ENCODE measurements around the gene DSC3.
A peak's percentile ranks its signal among the peaks of the same experiment; 100 is the strongest.
"Not testable (repeated sequence)": the region's sequence is repeated elsewhere in the genome, so short reads cannot be mapped to it uniquely, and the experiment has no call there.

DSC3 gene

DNA sequence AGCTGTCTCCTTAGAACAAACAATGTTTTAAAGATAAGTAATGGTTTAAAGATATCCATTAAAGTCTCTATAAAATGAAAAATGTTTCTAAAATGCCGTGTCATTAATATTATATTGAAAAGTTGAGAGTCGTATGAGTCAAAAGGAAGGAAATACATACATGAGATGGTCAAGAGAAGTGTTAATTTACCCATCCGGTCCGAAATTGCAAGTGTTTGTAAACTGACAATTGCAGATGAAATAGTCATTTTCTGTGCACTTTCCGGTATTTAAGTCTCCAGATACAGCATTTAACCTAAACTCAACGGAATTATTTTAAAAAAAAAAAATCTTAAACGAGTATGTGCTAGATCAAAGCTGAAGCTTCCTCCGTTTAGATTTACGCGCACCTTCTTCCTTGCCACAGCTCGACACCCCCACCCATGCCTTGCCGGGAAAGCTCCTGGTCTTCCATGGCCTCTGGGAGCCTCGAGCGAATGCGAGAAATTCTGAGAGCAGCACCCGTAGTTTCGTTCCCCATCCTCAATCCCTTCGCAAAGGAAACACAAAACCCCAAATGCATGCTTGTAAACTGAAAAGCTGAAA is 1.8 kb downstream of the DSC3 start:
- no peak for DNase-seq

DNA sequence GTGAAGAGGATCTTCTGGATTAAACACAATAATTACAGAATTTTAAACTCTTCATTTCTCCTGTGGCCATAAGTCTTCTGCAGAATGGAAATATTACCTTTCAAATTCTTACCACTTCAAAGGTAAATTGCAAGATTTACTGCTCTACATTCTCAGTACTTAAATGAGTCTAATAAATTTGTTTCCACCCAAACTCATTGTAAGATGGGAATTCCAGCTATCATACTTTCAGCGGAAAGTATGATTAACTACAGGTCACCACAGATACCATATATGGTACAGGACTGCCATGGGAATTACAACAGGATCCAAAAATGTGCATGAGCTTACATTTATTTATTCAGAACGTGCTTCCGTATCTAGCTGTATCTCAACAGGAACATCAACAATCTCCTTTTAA is 3.1 kb downstream of the DSC3 start:
- no peak for DNase-seq

DNA sequence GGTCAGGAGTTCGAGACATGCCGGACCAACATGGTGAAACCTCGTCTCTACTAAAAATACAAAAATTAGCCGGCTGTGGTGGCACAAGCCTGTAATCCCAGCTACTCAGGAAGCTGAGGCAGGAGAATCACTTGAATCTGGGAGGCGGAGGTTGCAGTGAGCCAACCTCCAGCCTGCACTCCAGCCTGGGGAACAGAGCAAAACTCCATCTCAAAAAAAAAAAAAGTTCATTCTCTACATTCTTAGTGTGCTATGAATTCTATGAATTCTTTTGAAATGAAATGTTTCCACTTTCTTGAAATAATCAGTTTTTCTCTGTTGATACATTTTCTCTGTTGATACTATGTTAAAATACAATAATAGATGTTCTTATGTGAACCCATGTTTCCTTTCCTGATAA is 4.9 kb downstream of the DSC3 start:
- DNase-seq: not testable (repeated sequence)

DNA sequence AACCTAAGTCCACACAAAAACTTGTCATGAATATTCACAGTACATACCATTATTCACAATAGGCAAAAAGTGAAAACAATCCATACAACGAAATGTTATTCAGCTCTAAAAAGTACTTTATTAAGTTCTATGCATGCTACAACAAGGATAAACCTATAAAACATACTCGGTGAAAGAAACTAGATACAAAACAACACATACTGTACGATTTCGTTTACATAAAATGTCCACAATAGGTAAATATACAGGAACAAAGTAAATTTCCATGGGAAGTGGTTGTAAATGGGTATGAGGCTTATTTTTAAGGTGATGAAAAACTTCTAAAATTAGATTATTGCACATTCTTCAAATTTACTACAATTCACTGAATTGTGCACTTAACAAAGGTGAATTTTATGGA is 8.0 kb downstream of the DSC3 start:
- DNase-seq: no peak

DNA sequence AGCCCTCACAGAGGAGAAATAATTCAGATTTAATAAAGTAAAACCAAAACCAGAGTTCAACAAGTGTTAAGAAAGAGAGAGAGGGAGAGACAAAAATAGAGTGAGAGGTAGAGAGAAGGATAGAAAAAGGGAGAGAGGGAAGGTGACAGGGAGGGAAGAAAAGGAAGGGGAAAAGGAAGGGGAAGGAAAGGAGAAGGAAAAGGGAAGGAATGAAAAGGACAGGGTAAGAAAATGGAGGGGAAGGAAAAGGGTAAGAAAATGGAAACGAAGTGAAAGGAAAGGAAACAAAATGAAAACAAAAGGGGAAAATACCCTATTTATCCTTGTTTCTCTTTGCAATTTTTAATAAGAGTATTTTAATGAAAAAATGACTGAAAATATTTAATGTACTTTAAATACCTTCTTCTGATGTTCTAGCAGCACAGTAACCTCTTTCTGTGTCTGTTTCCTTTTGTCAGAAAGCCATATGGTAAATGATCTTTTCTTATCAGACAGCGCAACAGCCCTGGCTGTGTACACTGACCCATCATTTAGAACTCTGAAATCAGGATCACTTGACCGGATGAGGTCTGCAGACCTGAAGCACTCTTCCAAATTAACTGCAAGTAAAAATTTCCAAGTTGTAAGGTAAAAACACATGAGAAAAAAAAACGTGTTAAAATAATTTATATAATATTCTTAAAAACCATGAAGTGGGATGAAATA is 11.8 kb downstream of the DSC3 start:
- no peak for DNase-seq

DNA sequence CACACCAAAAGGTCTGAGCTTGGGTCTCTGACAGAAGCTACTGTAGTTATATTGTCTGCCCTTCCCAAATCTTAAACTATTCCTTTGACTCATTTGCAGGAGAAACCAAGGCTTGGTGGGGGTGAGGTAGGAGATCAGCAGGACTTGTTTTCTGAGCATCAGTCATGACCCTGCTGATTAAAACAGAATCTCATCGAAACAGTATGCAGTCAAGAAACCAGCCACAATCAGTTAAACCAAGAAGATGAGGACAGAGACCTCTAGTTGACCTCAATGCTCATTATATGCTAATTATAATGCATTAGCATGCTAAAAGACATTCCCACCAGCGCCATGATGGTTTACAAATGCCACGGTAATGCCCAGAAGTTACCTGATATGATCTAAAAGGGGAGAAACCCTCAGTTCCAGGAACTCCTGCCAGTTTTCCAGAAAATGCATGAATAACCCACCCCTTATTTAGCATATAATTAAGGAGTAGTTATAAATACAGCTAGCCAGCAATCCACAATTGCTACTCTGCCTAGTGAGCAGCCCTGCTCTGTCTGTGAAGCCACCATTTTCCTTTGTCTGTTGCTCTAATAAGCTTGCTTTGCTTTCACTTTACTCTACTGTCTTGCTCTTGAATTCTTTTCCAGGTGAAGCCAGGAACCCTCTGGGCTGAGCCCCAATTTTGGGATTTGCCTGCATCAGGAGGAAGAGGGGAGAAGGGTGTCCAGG is 26.7 kb downstream of the DSC3 start:
- DNase-seq: no peak

DNA sequence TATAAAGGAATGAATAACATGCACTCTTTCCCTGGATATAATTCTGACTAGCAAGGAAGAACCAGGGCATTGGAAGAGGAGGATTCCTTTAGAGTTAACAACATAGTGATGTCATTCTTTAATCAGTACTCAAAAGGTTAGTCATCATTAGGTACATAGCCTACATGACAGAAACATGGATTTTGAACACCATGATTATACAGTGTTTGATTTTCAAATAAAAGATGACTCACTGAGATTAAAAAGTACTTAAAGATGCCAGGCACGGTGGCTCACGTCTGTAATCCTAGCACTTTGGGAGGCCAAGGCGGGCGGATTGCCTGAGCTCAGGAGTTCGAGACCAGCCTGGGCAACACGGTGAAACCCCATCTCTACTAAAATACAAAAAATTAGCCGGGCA is 31.1 kb downstream of the DSC3 start:
- DNase-seq: not testable (repeated sequence)

DNA sequence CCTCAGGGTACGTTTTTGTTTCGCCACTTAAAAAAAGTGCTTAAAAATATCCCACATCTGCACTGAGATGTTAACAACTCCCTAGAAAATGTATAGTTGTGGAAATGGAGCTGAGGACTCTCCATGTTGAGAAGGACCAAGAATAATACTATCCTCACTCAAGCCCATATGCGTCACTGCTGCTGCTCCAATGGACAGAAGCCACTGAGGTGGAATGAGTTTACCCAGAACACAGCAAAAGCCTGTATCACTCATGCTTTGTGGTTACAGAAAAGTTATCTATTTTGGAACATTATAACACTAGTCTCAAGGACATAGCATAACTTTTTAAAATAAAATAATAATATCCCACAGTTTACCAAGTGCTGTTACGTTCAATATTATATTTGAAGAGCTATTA is 31.9 kb downstream of the DSC3 start:
- DNase-seq: no peak

DNA sequence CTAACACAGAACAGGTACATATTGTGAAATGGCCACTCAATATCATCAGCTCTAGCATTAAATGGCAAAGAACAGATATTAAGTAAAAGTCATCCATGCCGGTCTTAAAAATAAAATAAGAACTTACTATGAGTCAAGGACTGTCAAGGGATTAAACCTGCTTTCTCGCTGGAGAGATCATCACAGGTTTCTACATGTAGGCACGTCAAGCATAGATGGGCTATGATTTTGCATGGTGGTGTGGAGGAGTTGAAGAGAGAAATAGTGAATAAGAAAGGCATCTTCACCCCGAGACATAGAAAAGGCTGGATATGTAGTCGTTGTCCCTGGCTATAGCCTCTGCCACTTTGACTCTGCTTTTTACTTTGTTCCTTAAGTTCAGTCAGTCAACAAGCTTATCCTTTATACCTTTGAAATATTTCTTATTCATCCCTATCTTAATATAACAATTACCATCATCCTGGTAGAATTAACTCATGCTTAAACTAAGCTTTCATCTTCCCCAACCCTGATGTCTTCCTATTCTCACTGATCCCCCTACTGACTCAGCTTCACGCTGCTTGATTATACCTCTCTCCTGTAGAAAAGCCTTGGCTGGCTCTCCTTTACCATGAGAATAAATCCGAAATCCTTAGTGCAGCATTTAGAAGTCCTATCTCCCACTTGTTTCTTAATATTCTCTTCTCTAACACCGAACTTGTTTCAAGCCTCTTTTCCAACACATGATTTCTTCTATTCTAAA is 42.5 kb downstream of the DSC3 start:
- DNase-seq: no peak

DNA sequence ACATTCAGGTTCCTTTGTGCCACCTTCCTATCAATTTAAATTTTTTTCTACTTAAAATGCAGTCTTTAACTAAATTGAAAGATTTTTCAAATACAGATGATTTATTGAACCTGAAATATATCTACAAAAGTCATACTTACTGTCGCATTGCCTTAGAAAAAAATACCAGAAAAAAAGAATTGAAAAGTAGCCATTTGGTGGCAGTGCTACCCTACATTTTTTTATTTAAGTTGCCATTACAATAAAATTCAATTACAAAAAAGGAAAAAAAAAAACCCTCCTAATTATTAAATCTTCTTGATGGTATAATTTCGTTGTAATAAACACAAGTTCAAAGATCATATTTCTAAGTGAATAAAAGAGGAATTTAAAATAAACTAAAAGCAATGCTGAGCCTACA is 43.4 kb downstream of the DSC3 start:
- DNase-seq: no peak

DNA sequence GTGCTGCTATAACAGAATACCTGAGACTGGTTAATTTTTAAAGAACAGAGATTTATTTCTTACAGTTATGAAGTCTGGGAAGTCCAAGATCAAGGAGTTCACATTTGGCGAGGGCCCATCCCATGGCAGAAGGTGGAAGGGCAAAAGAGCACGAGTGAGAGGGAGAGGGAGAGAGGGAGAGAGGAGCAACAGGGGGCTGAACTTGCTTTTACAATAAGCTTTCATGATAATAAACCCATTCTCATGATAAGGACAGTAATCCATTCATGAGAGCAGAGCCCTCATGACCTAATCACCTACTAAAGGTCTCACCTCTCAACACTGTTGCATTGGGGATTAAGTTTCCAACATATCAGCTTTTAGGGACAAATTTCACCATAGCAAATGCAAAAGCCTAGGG is 45.3 kb downstream of the DSC3 start:
- no peak for DNase-seq

DNA sequence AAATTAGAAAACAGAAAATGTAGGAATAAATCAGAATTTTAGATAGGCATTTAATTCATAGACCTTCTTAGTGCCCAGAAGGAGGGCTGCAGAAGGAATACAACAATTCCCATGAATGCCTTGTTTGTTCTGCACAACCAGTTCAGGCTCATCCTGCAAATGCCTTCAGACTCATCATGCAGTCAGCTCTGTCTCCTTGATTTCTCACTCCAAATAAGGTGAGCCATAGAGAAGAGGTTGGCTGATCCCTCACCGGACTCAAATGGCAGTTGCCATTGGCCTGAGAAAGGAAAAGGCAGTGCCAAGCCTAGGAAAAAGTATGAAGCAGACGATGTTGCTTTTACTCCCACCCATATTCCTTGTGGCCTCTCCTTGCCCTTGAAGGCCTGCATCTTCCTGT is 50.3 kb downstream of the DSC3 start:
- no peak for DNase-seq

DNA sequence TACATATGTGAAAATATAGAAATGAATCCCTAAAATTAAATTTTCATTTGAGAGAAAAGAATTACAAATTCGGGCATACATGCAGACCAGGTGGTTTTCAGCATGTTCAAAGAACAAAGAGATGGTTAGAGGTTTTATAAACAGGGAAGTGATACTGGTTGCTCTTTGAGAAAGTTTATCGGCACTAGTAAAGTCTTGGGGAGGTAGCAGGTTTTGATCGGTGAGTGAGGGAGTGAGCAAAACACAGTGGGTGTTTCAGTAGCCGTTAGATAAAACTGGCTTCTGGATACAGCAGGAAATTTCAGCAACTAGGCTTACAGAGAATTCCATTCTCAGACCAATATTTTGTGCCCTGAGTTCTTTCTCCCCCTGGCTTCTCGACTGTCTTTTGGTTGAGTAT is 51.1 kb downstream of the DSC3 start:
- no peak for DNase-seq

DNA sequence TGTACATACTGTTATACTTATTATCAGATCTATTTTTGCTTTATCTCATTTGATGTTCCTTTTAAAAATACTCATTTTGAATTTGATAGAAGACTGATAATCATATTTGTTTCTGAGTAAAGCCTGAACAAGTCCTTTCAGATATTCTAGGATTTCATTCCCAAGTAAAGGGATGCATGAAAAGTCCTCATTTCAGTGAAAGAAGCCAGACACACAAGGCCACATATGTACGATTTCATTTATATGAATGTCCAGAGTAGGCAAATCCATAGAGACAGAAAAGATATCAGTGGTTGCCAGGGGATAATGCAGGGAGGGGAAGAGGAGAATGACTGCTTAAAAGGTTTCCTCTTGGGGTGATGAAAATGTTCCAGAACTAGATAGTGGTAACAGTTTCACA is 53.4 kb downstream of the DSC3 start:
- DNase-seq: no peak

DNA sequence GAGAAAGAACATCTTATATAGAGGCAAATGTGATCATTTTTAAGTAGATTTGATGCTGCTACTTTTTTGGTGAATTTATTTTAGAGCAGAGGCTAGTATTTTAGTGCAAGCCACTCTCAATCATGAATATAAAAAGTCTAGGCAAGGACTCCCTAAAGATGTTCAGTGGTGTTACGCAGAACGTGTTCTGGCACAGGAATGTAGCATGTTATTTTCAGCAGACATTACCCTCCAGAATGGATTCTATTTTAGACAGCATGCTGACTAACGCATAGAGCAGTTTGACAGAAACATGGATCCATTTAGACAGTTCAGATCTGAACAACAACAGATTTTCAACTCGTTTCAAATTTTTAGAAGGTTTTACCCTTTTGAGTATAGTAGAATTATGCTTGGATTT is 54.1 kb downstream of the DSC3 start:
- DNase-seq: no peak

DNA sequence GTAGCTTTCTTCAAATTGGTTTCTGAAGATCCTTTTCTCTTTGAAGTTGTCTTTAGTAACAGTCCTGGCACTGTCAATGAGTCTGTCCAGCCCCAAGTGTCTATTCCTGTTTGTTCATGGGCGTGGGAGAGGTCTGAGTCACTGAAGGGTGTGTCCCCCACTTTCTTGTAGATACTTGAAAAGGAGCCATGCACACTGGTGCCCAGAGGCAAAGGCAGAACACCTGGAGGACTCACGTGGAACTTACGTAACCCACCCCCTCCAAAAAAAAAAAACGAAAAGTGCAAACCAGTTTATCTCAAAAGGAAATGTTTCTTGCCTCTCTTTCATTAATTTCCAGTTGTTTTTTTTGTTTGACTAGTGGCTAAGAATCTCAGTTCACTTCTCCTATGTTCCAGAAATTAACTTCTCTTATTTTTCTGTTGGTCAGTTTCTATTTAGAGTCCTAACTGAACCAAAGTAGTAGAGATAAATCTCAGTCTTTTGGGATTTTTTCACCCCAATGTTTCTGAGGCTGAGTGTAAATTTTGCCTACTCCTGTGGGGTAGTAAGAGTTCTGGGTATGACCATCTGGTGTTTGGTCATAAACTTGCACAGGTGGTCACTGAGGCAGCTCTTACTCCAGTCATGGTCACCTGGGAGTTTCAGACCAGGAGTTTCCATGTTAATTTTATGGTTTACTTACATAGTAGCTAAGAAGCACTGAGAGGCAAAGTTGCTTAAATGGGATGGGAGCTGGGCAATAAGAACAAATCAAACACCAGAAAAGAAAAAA is 54.9 kb downstream of the DSC3 start:
- no peak for DNase-seq

DNA sequence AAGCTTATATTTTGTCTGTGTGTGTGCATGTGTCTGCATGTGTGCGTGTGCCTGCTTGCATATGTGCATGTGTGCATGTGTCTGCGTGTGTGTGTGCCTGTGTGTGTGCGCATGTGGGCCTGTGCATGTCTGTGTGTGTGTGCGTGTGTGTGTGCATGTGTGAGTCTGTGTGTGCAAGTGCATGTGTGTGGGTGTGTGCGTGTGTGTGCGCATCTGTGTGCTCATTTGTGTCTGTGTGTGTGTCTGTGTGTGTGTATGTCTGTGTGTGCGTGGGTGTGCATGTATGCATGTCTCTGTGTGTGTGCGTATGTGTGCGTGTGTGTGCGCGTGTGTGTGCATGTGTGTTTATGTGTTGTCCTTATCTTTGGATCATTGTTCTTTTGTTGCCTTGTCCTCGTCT is 56.8 kb downstream of the DSC3 start:
- DNase-seq: no peak

DNA sequence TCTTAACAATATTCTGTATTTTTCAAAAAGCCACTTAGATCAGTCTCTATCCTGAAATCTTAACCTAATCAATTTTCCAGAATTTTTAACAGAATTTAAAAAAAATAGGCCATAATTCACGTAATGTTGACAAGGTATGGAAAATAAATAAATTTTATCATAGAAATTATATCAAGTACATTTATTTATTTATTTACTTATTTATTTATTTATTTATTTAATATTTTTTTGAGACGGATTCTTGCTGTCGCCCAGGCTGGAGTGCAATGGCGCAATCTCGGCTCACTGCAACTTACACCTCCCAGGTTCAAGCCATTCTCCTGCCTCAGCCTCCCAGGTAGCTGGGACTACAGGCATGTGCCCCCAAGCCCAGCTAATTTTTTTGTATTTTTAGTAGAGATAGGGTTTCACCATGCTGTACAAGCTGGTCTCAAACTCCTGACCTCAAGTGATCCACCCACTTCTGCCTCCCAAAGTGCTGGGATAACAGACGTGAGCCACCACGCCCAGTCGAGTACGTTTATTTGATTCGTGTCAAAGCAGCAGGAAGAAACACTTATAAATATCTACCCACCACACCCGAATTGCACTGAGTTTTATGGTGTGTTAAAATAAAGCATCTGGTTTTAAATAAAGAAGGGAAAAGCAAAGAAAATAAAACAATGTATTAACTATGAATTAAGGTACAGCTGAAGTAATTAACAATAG is 60.1 kb downstream of the DSC3 start:
- no peak for DNase-seq

DNA sequence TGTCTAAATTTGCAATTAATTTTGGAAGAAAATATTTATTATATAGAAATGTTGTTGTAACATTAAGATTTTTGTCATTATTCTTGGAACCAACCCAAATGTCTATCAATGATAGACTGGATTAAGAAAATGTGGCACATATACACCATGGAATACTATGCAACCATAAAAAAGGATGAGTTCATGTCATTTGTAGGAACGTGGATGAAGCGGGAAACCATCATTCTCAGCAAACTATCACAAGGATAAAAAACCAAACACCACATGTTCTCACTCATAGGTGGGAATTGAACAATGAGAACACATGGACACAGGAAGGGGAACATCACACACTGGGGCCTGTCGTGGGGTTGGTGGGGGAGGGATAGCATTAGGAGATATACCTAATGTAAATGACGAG is 64.5 kb downstream of the DSC3 start:
- DNase-seq: not testable (repeated sequence)

DNA sequence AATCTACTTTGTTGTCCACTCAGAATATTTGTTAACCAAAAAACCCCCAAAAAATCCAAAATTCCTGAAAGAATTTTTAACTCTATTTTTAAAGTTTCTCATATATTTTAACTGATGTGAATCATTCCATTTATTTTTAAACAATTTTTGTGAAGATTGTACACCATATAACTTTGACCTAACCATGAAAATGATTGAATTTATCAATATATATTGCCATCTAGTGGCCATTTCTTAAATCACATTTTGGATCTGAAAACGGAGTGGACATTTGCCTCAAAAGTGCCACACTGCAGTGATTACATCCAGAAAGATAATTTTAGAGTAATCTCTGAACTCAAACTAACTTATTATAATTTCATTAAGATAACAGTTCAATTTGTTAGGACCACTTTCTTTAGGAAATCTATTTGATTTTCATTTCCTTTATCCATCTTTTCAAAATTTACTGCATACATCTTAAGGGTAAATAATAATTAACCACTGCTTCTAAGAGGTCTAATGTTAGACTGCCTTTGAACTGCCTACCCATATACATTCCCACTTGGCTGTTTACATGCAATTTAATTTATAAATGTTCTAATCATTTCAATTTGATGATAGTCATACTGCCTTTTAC is 71.1 kb downstream of the DSC3 start:
- DNase-seq: peak; percentile 25

DNA sequence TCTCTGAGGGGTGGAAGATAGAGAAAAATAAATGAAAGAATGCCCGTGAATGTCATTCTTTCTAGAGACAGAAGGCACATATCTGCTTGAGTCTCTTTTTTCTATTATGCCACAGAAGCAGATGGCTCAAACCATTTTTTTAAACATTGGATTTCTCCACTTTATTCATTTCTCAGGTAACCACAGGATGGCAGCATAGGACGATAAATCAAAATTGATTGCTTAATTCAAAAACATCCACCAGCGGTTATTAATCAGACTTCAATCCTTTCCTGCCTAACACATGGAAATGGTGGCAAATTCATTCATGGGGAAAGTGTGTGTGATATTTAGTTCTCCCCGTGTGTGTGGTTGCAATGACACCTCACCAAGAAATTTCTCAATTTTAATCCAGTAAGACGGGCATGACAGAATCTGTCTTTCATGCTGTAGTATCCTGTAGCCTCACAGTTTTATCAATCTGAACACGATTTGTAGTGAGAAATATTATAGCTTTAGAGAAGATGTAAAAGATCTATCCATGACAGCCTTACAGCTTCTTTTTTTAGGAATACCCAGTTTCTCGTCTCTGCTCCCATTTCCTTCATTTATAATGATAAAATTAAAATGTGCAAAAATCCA is 72.2 kb downstream of the DSC3 start:
- DNase-seq: peak; percentile 62

Data from retina (tissue), 1 donor.